Measurements from ENCODE around the gene ITGA5.

ITGA5 gene

GRCh38 chr12:54401119-54401518 is 17.9 kb downstream of the ITGA5 start:
- Histone ChIP-seq H3K36me3 (ENCODE audit: control insufficient read depth, insufficient read depth, low read length) (peaks cover 98% of the 10 kb centered on the region), H3K4me3 (ENCODE audit: insufficient read depth, low read depth, low read length, poor library complexity, severe bottlenecking) (no peak overlapping the region), H3K27ac (ENCODE audit: insufficient read depth, low read length, poor library complexity, severe bottlenecking) (no peak overlapping the region), H3K27me3 (replicated peaks; ENCODE audit: control insufficient read depth, insufficient read depth, low read length, poor library complexity, severe bottlenecking) (no peaks in the 10 kb centered on the region), H3K4me1 (ENCODE audit: control insufficient read depth, insufficient read depth, low read length, poor library complexity, severe bottlenecking) (peaks cover 11% of the 10 kb centered on the region), H3K9me3 (ENCODE audit: control insufficient read depth, low read length) (no peaks in the 10 kb centered on the region)
- DNase-seq: no peak

DNA sequence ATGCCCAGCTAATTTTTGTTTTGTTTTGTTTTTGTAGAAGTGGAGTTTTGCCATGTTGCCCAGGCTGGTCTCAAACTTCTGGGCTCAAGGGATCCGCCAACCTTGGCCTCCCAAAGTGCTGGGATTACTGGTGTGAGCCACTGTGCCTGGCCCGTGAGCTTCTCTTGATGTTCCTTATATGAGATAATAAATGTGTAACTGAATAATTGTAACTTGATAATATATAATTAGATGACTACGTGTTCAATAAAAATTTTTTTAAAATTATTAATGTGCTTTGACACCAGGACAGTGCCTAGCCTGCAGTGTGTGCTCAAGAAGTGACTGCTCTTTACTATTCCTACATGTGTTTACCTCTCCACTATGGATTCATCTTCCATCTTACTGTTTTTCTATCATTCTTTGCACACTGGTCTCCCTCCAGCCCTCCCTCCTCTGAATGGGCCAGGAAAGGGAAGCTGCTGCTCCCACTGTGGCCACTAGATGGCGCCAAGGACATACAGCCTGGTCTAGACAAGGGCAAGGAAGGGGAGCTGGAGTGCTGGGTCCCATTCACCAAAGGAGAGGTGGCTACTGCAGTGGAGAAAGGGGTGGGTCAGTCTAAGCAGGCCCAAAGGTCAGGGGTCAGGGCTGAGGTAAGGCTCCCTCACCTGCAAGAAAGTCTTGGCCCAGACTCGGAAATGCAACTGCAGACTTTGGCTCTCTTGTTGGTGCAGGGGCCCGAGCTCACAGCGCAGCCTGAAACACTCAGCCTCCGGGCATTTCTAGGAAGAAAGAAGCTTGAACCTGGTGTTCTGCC is 19.9 kb downstream of the ITGA5 start:
- Histone ChIP-seq H3K4me3 (ENCODE audit: insufficient read depth, low read depth, low read length, poor library complexity, severe bottlenecking) (no peak overlapping the region), H3K27me3 (replicated peaks; ENCODE audit: control insufficient read depth, insufficient read depth, low read length, poor library complexity, severe bottlenecking) (no peaks in the 10 kb centered on the region), H3K9me3 (ENCODE audit: control insufficient read depth, low read length) (no peaks in the 10 kb centered on the region), H3K36me3 (ENCODE audit: control insufficient read depth, insufficient read depth, low read length) (peaks cover 98% of the 10 kb centered on the region), H3K4me1 (ENCODE audit: control insufficient read depth, insufficient read depth, low read length, poor library complexity, severe bottlenecking) (no peaks in the 10 kb centered on the region), H3K27ac (ENCODE audit: insufficient read depth, low read length, poor library complexity, severe bottlenecking) (no peak overlapping the region)
- DNase-seq: peak; percentile 74 to 79 (median 76)

DNA sequence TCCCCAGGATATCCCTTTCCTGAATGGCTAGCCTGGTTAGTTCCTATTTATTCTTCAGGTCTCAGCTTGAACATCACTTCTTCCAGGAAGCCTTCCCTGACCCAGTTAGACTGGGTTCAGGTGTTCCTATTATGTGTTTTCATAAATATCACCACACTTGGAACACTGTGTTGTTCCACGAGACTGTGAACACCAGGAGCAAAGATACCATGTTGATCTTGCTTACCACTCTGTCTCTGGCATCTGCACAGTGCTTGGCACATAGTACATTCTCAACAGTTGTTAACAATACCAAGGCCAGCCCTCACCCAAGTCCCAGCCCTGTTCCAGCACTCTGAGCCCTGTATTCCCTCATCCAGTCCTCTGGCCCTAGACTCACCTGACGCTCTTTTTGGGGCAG is 20.8 kb downstream of the ITGA5 start:
- no peak overlapping the region for H3K27ac ChIP-seq (ENCODE audit: insufficient read depth, low read length, poor library complexity, severe bottlenecking)
- H3K36me3 ChIP-seq (ENCODE audit: control insufficient read depth, insufficient read depth, low read length): peaks cover 91% of the 10 kb centered on the region

GRCh38 chr12:54397157-54397556 is 21.9 kb downstream of the ITGA5 start:
- H3K27ac ChIP-seq (ENCODE audit: insufficient read depth, low read length, poor library complexity, severe bottlenecking): no peak overlapping the region
- H3K4me3 ChIP-seq (ENCODE audit: insufficient read depth, low read depth, low read length, poor library complexity, severe bottlenecking): no peak overlapping the region
- H3K27me3 ChIP-seq (replicated peaks; ENCODE audit: control insufficient read depth, insufficient read depth, low read length, poor library complexity, severe bottlenecking): no peaks in the 10 kb centered on the region
- peaks cover 87% of the 10 kb centered on the region for H3K36me3 ChIP-seq (ENCODE audit: control insufficient read depth, insufficient read depth, low read length)
- DNase-seq: no peak
- no peaks in the 10 kb centered on the region for H3K4me1 ChIP-seq (ENCODE audit: control insufficient read depth, insufficient read depth, low read length, poor library complexity, severe bottlenecking)
- no peaks in the 10 kb centered on the region for H3K9me3 ChIP-seq (ENCODE audit: control insufficient read depth, low read length)

More for the DNA sequence above, 20.8 kb downstream of the ITGA5 start:
- Histone ChIP-seq H3K4me3 (ENCODE audit: insufficient read depth, low read depth, low read length, poor library complexity, severe bottlenecking) (no peak overlapping the region), H3K27me3 (replicated peaks; ENCODE audit: control insufficient read depth, insufficient read depth, low read length, poor library complexity, severe bottlenecking) (no peaks in the 10 kb centered on the region), H3K4me1 (ENCODE audit: control insufficient read depth, insufficient read depth, low read length, poor library complexity, severe bottlenecking) (no peaks in the 10 kb centered on the region), H3K9me3 (ENCODE audit: control insufficient read depth, low read length) (no peaks in the 10 kb centered on the region)
- DNase-seq: no peak

DNA sequence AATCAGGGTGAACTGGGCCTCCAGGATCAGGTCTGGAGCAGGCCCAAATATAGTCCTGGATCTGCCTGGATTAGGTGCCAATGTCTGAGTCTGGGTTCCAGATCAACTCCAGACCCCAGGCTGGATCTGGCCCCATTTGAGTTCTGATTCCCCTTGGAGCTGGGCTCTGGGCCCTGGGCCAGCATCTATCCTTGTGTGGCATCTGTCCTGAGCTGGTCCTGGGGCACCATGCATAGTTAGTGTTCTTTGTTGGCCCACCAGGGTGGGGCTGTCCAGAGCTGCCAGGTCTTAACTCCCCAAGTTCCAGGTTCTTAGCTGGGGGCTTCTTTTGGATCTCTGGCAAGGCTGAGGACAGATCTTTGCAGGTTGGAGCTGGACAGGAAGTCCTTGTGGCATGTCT is 23.5 kb downstream of the ITGA5 start:
- peaks cover 4% of the 10 kb centered on the region for H3K4me1 ChIP-seq (ENCODE audit: control insufficient read depth, insufficient read depth, low read length, poor library complexity, severe bottlenecking)
- no peaks in the 10 kb centered on the region for H3K9me3 ChIP-seq (ENCODE audit: control insufficient read depth, low read length)
- H3K27ac ChIP-seq (ENCODE audit: insufficient read depth, low read length, poor library complexity, severe bottlenecking): no peak overlapping the region
- no peak for DNase-seq
- no peaks in the 10 kb centered on the region for H3K27me3 ChIP-seq (replicated peaks; ENCODE audit: control insufficient read depth, insufficient read depth, low read length, poor library complexity, severe bottlenecking)
- peaks cover 71% of the 10 kb centered on the region for H3K36me3 ChIP-seq (ENCODE audit: control insufficient read depth, insufficient read depth, low read length)
- no peak overlapping the region for H3K4me3 ChIP-seq (ENCODE audit: insufficient read depth, low read depth, low read length, poor library complexity, severe bottlenecking)

GRCh38 chr12:54394986-54395385 is 24.1 kb downstream of the ITGA5 start:
- Histone ChIP-seq H3K27me3 (replicated peaks; ENCODE audit: control insufficient read depth, insufficient read depth, low read length, poor library complexity, severe bottlenecking) (no peaks in the 10 kb centered on the region), H3K4me3 (ENCODE audit: insufficient read depth, low read depth, low read length, poor library complexity, severe bottlenecking) (no peak overlapping the region), H3K9me3 (ENCODE audit: control insufficient read depth, low read length) (no peaks in the 10 kb centered on the region), H3K27ac (ENCODE audit: insufficient read depth, low read length, poor library complexity, severe bottlenecking) (peak overlapping the region; percentile 2), H3K4me1 (ENCODE audit: control insufficient read depth, insufficient read depth, low read length, poor library complexity, severe bottlenecking) (peaks cover 4% of the 10 kb centered on the region), H3K36me3 (ENCODE audit: control insufficient read depth, insufficient read depth, low read length) (peaks cover 66% of the 10 kb centered on the region)
- no peak for DNase-seq

- Histone ChIP-seq H3K9me3 (ENCODE audit: control insufficient read depth, low read length) (no peaks in the 10 kb centered on the region), H3K36me3 (ENCODE audit: control insufficient read depth, insufficient read depth, low read length) (peaks cover 59% of the 10 kb centered on the region), H3K27ac (ENCODE audit: insufficient read depth, low read length, poor library complexity, severe bottlenecking) (no peak overlapping the region), H3K4me3 (ENCODE audit: insufficient read depth, low read depth, low read length, poor library complexity, severe bottlenecking) (no peak overlapping the region), H3K27me3 (replicated peaks; ENCODE audit: control insufficient read depth, insufficient read depth, low read length, poor library complexity, severe bottlenecking) (no peaks in the 10 kb centered on the region), H3K4me1 (ENCODE audit: control insufficient read depth, insufficient read depth, low read length, poor library complexity, severe bottlenecking) (peaks cover 4% of the 10 kb centered on the region)
- DNase-seq: no peak
Measured at GRCh38 chr12:54394281-54394719, 24.8 kb downstream of the ITGA5 start.

GRCh38 chr12:54393743-54394142 is 25.3 kb downstream of the ITGA5 start:
- no peaks in the 10 kb centered on the region for H3K27me3 ChIP-seq (replicated peaks; ENCODE audit: control insufficient read depth, insufficient read depth, low read length, poor library complexity, severe bottlenecking)
- peaks cover 54% of the 10 kb centered on the region for H3K36me3 ChIP-seq (ENCODE audit: control insufficient read depth, insufficient read depth, low read length)
- DNase-seq: no peak
- no peaks in the 10 kb centered on the region for H3K9me3 ChIP-seq (ENCODE audit: control insufficient read depth, low read length)
- no peak overlapping the region for H3K4me3 ChIP-seq (ENCODE audit: insufficient read depth, low read depth, low read length, poor library complexity, severe bottlenecking)
- H3K27ac ChIP-seq (ENCODE audit: insufficient read depth, low read length, poor library complexity, severe bottlenecking): no peak overlapping the region
- H3K4me1 ChIP-seq (ENCODE audit: control insufficient read depth, insufficient read depth, low read length, poor library complexity, severe bottlenecking): peaks cover 4% of the 10 kb centered on the region

- no peak for DNase-seq
- Histone ChIP-seq H3K27ac (ENCODE audit: insufficient read depth, low read length, poor library complexity, severe bottlenecking) (no peak overlapping the region), H3K27me3 (replicated peaks; ENCODE audit: control insufficient read depth, insufficient read depth, low read length, poor library complexity, severe bottlenecking) (no peaks in the 10 kb centered on the region), H3K9me3 (ENCODE audit: control insufficient read depth, low read length) (no peaks in the 10 kb centered on the region), H3K36me3 (ENCODE audit: control insufficient read depth, insufficient read depth, low read length) (peaks cover 49% of the 10 kb centered on the region), H3K4me1 (ENCODE audit: control insufficient read depth, insufficient read depth, low read length, poor library complexity, severe bottlenecking) (peaks cover 4% of the 10 kb centered on the region), H3K4me3 (ENCODE audit: insufficient read depth, low read depth, low read length, poor library complexity, severe bottlenecking) (no peak overlapping the region)
Measured at GRCh38 chr12:54393207-54393609, 25.9 kb downstream of the ITGA5 start.

DNA sequence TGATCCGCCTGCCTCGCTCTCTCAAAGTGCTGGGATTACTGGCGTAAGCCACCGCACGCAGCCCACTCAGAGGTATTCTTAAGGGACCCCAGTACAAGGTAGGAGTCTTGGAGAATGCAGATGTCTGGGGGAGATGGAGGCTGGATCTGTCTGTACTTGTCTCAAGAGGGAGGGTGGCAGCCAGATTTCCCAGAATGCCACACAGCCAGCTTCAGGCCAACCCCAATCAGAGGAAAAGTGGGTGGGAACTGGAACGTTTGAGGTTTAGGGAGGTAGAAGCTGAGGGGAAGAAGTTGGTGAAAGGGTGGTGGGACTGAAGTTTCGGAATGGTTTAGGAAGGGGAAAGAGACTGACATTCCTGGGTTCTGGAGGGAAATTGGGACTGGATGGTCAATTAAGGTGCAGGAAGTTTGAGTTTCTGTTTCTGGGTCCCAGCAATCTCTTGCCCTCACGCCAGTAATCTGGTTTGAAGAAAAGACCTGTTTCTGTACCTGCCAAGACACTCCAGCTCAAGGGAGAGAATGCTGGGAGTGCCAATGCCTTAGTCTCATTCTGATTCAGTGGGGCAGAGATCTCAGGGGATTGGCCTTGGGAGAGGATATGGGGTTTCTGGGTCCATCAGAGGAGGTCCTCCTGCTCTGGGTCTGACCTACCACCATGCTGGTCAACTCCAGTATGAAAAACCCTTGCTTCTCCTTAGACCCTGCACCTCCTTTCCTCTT is 26.4 kb downstream of the ITGA5 start:
- Histone ChIP-seq H3K27me3 (replicated peaks; ENCODE audit: control insufficient read depth, insufficient read depth, low read length, poor library complexity, severe bottlenecking) (no peaks in the 10 kb centered on the region), H3K36me3 (ENCODE audit: control insufficient read depth, insufficient read depth, low read length) (peaks cover 43% of the 10 kb centered on the region), H3K4me1 (ENCODE audit: control insufficient read depth, insufficient read depth, low read length, poor library complexity, severe bottlenecking) (peaks cover 4% of the 10 kb centered on the region), H3K27ac (ENCODE audit: insufficient read depth, low read length, poor library complexity, severe bottlenecking) (no peak overlapping the region), H3K9me3 (ENCODE audit: control insufficient read depth, low read length) (no peaks in the 10 kb centered on the region), H3K4me3 (ENCODE audit: insufficient read depth, low read depth, low read length, poor library complexity, severe bottlenecking) (no peak overlapping the region)
- no peak for DNase-seq
